OCI-LY7 (cell line): Measurements from ENCODE around the gene RBM42.

ENCODE experiments used
- EZH2phosphoT487 ChIP-seq: fragments of 200-600 bp; sonication (generic); IDR thresholded peaks from 2 replicates; pipeline ENCODE4 v1.6.1; 2018; ENCODE audit warnings: low read depth, borderline replicate concordance, mild to moderate bottlenecking, mixed run types, antibody characterized with exemption, low read length, moderate library complexity, mixed read lengths
- TF ChIP-seq, protein P1 (sequence below): fragments of 200-600 bp; sonication (generic); conservative IDR thresholded peaks from 2 replicates; pipeline ENCODE4 v1.5.1; 2014; ENCODE audit warnings: mild to moderate bottlenecking, antibody characterized with exemption, low read length, moderate library complexity, mixed read lengths

DNA sequence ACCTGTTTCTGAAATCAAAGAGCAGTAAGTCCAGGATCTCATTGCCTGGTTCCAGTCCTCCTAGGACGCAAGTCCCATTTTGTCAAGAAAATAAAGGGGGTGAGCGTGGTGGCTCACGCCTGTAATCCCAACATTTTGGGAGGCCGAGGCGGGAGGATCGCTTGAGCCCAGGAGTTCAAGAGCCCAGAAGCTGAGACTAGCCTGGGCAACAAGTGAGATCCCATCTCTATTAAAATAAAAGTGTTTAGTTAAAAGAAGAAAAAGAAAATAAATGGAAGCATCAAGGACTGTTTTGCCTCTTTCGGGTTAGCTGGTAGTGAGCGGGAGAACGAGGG lies 16.6 kb upstream of the RBM42 start:
- TF ChIP-seq, protein P1, sequence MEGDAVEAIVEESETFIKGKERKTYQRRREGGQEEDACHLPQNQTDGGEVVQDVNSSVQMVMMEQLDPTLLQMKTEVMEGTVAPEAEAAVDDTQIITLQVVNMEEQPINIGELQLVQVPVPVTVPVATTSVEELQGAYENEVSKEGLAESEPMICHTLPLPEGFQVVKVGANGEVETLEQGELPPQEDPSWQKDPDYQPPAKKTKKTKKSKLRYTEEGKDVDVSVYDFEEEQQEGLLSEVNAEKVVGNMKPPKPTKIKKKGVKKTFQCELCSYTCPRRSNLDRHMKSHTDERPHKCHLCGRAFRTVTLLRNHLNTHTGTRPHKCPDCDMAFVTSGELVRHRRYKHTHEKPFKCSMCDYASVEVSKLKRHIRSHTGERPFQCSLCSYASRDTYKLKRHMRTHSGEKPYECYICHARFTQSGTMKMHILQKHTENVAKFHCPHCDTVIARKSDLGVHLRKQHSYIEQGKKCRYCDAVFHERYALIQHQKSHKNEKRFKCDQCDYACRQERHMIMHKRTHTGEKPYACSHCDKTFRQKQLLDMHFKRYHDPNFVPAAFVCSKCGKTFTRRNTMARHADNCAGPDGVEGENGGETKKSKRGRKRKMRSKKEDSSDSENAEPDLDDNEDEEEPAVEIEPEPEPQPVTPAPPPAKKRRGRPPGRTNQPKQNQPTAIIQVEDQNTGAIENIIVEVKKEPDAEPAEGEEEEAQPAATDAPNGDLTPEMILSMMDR: no peak
- no peak for TF ChIP-seq EZH2phosphoT487
